HG02938 (cell line): ENCODE data around the gene HELQ.
"Not testable (repeated sequence)": the region's sequence is repeated elsewhere in the genome, so short reads cannot be mapped to it uniquely, and the experiment has no call there.

Experiments used
- ATAC-seq: cut with Tn5 transposase; IDR thresholded peaks from one replicate; pipeline ENCODE4 v1.9.1; 2021; ENCODE audit warnings: mild to moderate bottlenecking, moderate library complexity; ENCODE audit not compliant: unreplicated experiment

HELQ gene

GRCh38 chr4:83455281-83456183, at the start of gene HELQ, which contains the start of gene MRPS18C:
Gene HELQ (minus strand): TSS chr4:83455823. CDS start chr4:83455693, 130 bp downstream.
Gene MRPS18C (plus strand): TSS chr4:83456058. CDS start chr4:83456078, 20 bp downstream.
- peak; percentile 91 for ATAC-seq

GRCh38 chr4:83504996-83505395, 49.4 kb upstream of the HELQ start:
- ATAC-seq, result no peak

GRCh38 chr4:83504503-83504902, 48.9 kb upstream of the HELQ start:
- no peak for ATAC-seq

GRCh38 chr4:83503974-83504373, 48.4 kb upstream of the HELQ start:
- no peak for ATAC-seq

- ATAC-seq, result not testable (repeated sequence)
Observed at GRCh38 chr4:83501671-83502070, 46.0 kb upstream of the HELQ start.

GRCh38 chr4:83498187-83498586, 42.6 kb upstream of the HELQ start:
- ATAC-seq, result no peak

GRCh38 chr4:83496085-83496917, 40.7 kb upstream of the HELQ start:
- ATAC-seq, result not testable (repeated sequence)

- ATAC-seq, result peak; percentile 67
Observed at GRCh38 chr4:83490876-83491450, 35.3 kb upstream of the HELQ start.

- ATAC-seq, result no peak
Observed at GRCh38 chr4:83489711-83490326, 34.2 kb upstream of the HELQ start.

GRCh38 chr4:83486457-83487129, 31.0 kb upstream of the HELQ start:
- no peak for ATAC-seq

- ATAC-seq, result peak; percentile 96
Observed at GRCh38 chr4:83484500-83485461, 29.2 kb upstream of the HELQ start, which contains the start of gene ABRAXAS1. Gene ABRAXAS1 (minus strand): TSS chr4:83485100. CDS start chr4:83485072, 28 bp downstream.

- no peak for ATAC-seq
Observed at GRCh38 chr4:83473966-83474365, 18.3 kb upstream of the HELQ start.

GRCh38 chr4:83473423-83473822, 17.8 kb upstream of the HELQ start:
- ATAC-seq, result no peak

GRCh38 chr4:83456184-83456501, 520 bp upstream of the HELQ start:
- no peak for ATAC-seq

- ATAC-seq, result no peak
Observed at GRCh38 chr4:83454686-83455085, 937 bp downstream of the HELQ start.

- ATAC-seq, result no peak
Observed at GRCh38 chr4:83449009-83449408, 6.6 kb downstream of the HELQ start.

GRCh38 chr4:83440899-83441298, 14.7 kb downstream of the HELQ start:
- ATAC-seq, result no peak

GRCh38 chr4:83440148-83440814, 15.3 kb downstream of the HELQ start:
- no peak for ATAC-seq

GRCh38 chr4:83438719-83439118, 16.9 kb downstream of the HELQ start:
- ATAC-seq, result no peak
